GM21447 (cell line): ENCODE measurements around the gene AIFM2.
"Not testable (repeated sequence)": the region's sequence is repeated elsewhere in the genome, so short reads cannot be mapped to it uniquely, and the experiment has no call there.

Experiments
- ATAC-seq: cut with Tn5 transposase; IDR thresholded peaks from one replicate; pipeline ENCODE4 v1.9.1; 2021; ENCODE audit not compliant: unreplicated experiment

AIFM2 gene

DNA sequence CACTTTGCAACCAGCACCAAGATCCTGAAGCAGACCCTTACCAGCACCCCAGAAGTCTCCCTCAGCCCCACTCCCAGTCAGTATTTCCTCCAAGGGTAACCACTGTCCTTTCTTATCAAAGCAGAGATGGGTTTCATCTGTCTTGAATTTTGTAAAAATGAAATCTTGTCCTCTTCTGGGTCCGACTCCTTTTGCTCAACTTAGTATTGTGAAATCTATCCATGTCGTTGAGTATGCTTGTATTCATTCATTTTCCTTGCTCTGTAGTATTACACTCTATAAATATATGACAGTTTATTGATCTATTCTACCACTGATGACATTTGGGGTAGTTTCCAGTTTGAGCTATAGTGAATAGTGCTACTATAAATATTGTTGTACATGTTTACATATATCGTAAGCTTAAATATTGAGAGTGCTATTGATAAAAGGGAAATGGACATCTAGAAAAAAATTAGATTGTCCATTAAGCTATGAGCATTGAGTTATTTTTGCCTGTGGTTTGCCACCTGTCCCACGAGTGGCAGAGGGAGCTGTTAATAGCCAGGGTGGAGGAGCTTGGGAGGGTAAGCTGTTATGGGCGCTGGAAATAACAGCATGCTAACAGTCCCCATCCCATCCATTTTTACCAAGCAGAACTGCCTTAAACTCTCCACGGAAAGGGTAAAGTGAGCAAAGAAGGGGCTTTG is 36.5 kb downstream of the AIFM2 start:
- ATAC-seq, result no peak

DNA sequence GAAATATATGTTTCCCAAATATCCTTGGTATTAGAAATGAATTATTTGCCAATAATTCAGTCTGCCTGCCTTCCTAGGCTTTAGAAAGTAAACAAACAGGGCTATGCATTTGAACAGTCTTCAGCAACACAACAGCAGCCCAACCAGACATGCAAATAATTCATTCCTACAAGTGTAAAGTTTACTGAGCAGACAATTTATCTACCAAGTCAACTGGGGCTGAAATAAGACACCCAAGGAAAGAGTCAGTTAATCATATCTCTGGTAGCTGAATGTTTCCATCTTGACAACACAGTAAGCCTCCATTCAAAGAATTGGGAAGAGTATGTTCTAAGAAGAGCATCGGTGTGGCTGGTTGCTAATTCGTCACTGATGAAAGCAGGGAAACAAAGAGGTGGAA is 38.4 kb downstream of the AIFM2 start:
- ATAC-seq, result no peak

DNA sequence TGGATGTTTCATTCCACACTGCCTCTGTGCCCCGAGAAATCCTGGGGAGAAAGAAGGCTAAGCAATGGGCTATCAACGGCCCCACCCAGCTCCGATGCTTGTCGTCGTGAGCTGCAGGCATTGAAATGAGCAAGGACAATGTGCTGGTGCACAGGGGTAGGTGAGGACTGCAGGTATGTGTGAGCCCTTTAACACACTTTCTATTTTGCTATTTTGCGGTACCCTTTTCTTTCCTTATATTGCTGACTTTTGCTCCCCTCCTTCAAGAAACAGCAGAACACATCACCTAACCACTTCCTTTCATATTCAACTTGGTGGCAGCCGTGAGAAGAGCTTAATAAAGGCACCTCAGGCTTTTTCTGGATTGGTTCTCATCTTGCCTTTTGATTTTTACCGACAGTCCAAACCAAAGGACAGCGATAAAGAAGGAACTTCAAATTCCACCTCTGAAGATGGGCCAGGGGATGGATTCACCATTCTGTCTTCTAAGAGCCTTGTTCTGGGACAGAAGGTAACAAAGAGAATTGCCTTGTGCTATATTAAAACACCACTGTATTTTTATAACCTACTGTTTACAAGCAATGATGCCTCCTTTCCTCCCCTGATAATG is 39.2 kb downstream of the AIFM2 start:
- ATAC-seq, result no peak

DNA sequence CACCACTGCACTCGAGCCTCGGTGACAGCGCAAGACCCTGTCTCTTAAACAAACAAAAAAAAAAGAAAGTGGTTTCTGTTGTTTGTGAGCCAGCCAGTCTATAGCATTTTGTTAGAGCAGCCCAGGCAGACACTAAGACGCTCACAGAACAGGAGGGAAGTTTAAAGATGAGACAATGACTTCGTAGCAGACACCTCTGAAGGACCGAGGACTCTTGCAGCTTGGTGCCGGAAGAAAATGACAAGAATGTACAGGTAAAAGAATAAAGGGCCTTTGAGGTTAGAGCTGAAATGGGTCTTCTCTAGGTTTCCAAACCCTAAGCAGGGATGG is 40.3 kb downstream of the AIFM2 start:
- ATAC-seq, result no peak

DNA sequence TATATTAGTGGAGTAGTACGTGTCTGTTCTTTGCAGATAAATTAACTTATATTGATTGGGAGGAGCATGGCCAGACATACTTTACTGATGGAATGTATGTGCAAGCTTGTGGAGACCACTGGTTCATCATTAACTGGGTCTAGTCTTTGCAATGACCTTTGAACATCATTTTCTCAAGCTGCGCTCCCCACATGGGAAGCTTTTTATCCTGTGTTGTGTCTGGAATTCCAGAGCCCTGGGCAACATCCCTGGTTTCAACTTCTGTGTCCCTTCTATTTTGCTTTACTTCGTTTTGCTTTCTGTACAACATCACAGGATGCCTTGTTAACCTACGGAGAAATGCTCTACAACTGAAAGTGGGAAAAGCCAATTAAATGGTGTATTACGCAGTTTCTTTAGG is 41.7 kb downstream of the AIFM2 start:
- ATAC-seq, result no peak

DNA sequence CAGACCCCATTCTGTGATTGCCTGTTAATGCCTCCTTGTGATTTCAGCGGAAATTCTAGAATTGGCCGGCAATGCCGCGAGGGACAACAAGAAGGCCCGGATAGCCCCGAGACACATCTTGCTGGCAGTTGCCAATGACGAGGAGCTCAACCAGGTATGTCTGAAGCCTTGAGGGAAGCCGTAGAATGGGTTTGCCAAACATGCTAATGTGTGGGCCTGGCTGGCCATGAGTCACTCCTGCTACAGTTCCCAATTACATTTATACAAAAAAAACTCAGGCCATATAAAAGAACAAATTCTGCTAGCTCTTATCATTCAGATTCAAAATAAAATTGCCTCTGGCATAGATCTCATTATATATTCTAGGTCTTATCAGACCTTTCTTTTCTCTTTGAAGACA is 42.6 kb downstream of the AIFM2 start:
- ATAC-seq, result no peak

DNA sequence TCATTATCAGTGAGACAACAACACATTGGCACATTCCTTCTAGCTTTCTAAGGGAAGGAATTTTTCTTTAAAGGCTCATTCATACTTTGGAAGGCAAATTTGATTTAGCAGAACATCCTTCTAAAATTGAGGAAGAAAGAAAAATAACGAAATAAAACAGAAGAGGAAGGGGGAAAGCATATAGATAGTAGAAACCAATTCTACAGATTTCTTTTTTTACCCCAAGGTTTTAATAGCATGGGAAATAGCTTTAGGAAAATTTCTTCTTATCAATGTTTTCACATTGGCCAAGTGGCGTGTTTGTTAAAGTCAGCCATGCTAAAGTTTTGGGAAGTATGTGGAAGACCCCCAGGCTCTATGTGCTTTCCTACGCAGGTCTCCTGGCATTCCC is 44.3 kb downstream of the AIFM2 start:
- ATAC-seq, result no peak

DNA sequence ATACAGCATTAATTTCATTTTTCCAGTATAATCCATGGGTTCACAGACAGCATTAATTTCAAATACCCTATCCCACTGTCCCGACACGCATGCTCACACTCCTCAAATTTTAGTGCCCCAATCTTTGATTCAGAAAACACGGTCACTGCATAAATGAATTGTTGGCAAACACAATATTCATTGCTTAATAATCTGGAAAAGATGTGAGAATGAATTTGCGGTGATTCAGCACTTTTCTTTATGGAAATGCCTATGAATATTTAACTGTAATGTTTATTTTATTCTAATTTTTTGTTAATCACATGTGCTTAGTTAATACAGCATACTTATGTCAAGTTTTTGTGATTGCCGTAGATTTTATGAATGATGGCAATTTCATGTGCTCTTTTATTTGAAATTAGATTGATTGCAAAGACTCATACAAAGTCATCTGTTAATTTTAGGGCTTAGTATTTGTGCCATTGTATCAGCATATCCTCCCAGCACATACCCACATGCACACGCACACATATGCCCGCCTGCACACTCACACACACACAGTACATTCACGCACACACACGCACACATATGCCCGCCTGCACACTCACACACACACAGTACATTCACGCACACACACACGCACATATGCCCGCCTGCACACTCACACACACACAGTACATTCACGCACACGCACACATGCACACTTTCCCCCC is 44.9 kb downstream of the AIFM2 start:
- ATAC-seq, result no peak

DNA sequence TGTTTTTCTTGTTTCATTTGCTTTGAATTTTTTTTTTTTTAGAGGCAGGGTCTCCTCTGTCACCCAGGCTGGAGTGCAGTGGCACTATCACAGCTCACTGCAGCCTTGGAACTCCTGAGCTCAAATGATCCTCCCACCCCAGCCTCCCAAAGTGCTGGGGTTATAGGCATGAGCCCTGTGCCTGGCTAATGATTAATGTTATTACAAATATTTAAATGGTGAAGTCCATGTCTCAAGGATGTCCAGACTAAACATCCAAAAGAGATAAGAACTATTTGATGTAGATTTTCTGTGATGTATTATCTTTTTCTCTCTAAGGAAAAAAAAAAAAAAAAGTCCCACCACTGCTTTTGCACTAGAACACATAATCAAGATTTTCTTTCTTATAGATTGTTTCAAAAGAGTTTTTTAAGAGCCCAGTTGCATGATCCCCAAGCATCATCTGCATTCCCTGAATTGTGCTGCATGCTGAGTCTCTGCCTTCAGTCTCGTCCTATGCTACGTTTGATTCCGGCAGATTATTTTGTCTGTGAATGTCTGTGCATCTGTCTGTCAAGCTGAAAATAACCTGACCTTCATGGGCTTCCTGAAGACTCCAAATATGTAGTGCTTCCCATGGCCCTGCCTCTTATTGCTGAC is 46.5 kb downstream of the AIFM2 start:
- ATAC-seq, result no peak

DNA sequence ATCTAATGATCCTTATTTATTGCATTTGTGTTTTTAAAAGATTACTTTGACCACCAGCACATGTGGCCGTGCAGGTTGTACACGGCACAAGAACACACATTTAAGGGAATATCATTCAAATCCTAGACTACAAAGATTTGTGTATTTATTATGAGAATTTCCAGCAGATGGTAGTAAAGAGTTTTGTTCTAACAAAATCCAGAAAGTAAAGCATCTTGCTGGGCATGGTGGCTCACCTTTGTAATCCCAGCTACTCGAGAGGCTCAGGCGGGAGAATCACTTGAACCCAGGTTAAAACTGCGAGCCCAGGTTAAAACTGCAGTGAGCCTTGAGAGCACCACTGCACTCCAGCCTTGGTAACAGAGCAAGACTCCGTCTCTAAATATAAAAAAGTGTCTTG is 48.4 kb downstream of the AIFM2 start:
- no peak for ATAC-seq

DNA sequence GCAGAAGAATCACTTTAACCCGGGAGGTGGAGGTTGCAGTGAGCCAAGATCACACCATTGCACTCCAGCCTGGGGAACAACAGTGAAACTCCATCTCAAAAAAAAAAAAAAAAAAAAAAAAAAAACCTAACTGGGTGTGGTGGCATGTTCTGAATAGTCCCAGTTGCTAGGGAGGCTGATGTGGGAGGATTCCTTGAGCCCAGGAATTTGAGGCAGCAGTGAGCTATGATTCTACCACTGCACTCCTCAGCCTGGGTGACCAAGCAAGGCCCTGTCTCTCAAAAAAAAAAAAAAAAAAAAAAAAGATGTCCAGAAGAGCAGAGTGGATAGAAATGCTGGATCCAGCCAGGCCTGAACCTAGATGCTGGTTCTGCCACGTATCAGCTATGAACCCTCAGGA is 51.8 kb downstream of the AIFM2 start:
- not testable (repeated sequence) for ATAC-seq

DNA sequence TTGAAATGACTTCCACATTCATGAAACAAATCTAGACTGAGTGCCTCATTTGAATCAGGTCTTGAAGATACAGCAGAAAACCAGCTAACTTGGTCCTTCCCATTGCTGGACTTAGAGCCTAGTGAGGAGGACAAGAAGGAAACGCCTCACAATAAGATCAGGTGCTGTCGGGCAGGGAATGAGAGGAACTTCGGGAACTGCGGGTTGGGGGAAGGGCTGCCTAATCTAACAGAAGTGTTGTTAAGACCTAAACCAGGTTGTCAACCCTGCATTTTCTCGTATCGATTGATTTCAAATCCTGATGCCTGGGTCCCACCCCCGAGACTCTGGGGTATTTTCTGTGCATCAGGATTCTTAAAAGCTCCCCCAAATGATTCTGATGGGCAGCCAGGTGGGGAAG is 53.7 kb downstream of the AIFM2 start:
- no peak for ATAC-seq

DNA sequence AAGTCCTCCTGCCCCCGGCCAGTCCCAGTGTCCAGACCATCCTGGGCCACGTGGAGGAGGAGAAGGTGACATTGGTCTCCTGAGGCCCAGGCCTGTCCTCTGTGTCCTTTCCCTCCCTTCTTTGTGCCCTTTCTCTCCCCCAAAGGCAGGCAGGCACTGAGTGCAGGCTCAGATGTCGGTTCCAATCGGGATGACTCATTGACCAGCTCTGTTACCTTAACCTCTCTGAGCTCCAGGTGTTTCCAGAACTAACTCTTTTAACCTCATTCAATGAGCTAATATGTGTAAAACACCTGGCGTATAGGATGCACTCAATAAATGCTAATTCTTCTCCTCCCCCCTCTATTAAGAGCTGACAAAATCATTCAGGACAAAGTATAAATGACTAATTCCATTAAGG is 54.3 kb downstream of the AIFM2 start:
- ATAC-seq, result no peak

DNA sequence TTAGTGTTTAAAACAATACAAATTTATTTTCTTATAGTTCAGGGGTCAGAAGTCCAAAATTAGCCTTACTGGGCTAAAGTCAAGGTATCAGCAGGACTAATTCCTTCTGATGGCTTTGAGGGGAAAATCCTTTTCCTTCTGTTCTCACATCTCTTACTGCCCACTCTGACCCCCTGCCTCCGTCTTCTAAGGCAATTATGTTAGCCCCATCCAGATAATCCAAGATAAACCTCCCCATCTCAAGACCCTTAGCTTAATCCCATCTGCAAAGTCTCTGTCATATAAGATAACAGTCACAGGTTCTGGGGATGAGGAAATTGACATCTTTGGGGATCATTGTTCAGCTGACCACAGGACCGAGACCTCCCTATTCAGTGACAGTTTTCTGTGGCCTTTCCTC is 57.7 kb downstream of the AIFM2 start:
- no peak for ATAC-seq

DNA sequence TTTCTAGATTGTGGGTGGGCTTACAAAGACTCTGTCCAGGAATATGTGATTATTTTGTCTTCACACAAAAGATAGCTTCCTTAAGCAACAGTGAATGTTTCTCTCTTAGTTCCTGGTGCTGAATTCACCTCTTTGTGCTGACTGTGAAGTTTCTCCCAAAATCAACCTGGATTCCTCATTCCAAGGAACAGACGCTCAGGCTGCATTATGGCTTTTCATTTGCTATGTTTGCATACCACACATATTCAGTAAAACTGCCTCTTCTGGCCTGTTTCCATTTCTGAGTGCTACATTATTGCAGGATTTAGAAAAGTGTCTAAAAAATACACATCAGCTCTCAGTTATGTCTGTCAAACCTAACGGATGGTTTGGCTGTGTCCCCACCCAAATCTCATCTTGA is 58.5 kb downstream of the AIFM2 start:
- no peak for ATAC-seq

DNA sequence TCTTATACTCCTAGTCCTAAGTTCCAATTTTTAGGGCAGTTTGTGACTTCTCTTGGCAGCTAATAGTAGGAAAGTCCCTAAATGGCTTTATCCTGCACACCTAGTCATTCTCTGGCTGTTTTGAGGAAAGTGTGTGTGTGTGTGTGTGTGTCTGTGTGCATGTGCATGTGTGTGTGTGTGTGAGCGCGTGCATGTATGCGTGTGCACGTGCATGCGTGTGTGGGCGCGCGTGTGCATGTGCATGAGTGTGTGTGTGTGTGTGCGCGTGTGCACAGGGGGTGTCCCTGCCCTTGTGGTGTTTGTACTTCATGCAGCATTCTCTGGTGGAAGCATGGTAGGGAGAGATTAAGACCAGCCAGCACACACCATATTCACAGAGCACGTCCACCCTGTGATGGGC is 61.8 kb downstream of the AIFM2 start:
- no peak for ATAC-seq

DNA sequence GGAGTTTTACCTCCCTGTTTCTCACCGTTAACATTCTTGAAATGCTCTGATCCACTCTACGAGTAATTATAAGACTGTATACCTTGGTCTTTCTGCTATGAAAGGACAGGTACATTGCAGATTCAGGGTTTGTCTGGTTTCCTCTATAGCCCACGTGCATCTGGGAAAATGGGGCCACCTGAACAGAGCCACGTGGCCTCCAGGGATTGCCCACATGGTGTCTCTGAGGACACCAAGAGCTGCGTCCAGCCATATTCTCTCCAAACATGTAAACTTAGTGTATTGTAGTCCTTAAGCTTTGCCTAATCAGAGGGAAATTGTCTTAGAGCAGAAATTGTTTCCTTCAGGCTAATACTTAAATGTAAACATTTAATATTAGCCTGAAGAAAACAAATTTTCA is 63.3 kb downstream of the AIFM2 start:
- ATAC-seq, result no peak

DNA sequence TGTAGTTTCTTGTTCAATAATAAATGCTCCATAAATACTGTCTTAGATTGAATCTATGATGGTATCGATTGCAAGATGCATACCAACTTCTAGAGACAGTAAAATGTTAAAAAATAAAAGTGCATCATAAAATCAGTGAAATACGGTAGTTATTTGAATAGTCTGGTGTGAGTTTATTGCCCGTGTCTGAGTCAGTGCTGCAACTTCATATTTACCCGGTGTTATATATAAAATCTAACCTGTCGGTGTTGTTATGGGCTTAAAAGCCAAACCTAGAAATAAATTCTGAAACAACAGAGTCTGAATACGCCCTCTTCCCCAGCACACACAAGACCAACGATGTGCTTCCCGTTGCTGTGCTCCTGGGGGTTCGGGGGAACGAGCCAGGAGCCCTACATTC is 63.7 kb downstream of the AIFM2 start:
- no peak for ATAC-seq

DNA sequence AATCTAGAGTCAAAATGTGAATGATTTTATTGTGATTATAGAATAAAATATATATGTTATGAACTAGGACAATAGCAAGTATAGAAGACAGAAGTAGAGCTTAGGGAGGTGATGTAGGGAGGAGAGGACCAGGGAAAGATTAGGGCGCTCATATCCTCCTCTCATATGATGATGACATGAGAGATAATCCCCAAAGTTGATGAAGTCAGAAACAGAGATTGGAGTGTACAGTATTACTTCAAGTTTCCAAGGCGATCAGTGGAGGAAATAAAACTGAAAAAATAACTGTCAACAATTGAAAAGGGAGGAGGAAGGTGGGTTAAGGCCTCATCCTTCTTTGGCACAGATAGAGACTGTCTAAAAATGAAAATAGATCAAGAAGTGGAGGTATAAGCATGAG is 65.0 kb downstream of the AIFM2 start:
- ATAC-seq, result no peak

DNA sequence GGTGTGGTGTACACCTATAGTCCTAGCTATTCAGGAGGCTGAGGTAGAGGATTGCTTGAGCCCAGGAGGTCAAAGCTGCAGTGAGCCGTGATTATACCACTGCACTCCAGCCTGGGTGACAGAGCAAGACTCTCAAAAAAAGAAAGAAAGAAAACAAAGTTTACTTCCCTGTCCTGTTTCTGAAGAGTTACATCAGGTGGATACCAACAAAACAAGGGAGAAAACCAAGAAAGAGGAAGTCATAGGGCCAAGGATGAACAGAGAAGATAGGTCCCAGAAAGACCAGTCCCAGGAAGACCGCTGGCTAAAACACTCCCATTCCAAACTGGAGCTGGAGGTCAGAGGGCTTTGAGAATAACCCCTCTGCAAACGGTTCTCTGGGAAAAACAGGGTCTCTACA is 66.4 kb downstream of the AIFM2 start:
- no peak for ATAC-seq

DNA sequence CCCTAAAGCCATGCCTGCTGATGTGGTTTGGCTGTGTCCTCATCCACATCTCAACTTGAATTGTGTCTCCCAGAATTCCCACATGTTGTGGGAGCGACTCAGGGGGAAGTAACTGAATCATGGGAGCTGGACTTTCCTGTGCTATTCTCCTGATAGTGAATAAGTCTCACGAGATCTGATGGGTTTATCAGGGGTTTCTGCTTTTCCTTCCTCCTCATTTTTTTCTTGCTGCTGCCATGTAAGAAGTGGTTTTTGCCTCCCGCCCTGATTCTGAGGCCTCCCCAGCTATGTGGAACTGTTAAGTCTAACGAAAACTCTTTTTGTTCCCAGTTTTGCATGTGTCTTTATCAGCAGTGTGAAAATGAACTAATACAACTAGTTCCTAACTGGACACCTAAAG is 68.1 kb downstream of the AIFM2 start:
- ATAC-seq, result no peak

DNA sequence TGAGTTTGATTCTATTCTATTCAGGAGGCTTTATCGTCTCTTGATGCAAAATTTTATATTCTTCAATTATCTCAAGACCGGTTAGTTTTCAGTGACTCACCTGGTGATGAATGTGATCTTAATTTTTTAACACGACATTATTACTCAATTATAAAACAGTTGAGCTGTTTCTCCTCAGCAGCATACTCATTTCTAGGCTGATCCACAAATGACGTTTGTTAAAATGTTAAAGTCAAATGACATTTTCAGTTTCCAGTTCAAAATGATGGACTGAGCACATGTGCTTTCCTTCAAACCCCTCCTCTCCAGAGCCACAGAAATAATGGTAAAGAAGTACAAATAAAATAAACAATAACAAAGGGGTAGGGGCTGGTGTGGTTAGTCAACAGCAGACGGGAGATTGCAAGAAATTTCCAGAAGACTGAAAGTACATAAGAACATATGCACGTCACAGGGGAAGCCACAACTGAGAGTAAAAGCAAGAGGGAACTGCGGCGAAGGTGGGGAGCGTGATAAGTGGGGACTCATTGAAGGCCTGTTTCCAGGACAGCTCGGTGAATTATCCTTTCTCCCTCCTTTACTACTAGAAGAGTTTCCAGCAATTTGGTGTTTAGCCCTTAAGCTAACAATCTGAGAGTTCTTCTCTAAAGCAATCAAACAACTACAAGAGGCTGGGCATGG is 69.1 kb downstream of the AIFM2 start:
- no peak for ATAC-seq
